DOHH2 (cell line): Measurements from ENCODE around the gene SLC38A9.

Experiments used
- H3F3A ChIP-seq: fragments of 200-600 bp; sonication (generic), shearing (Covaris generic); 2 replicates; pipeline ENCODE4 v1.6.0; 2016; ENCODE audit warnings: antibody characterized with exemption, mild to moderate bottlenecking; ENCODE audit not compliant: control insufficient read depth, insufficient read depth
- H3K27ac ChIP-seq: fragments of 200-600 bp; sonication (generic); 2 replicates; pipeline ENCODE4 v1.5.1; 2014; ENCODE audit warnings: low read depth, mild to moderate bottlenecking, low read length, moderate library complexity
- H3K27me3 ChIP-seq: fragments of 200-600 bp; sonication (generic); 2 replicates; pipeline ENCODE4 v1.6.1; 2014; ENCODE audit warnings: mild to moderate bottlenecking, low read length, mixed read lengths; ENCODE audit not compliant: control insufficient read depth
- H3K36me3 ChIP-seq: fragments of 200-600 bp; sonication (generic); 2 replicates; pipeline ENCODE4 v1.6.1; 2014; ENCODE audit warnings: mild to moderate bottlenecking, low read length, moderate library complexity, mixed read lengths; ENCODE audit not compliant: control insufficient read depth
- H3K4me1 ChIP-seq: fragments of 200-600 bp; sonication (generic); 2 replicates; pipeline ENCODE4 v1.6.1; 2014; ENCODE audit warnings: mild to moderate bottlenecking, low read length, mixed read lengths; ENCODE audit not compliant: control insufficient read depth
- H3K4me2 ChIP-seq: fragments of 200-600 bp; sonication (generic); 2 replicates; pipeline ENCODE4 v1.6.0; 2014; ENCODE audit warnings: mild to moderate bottlenecking, low read length, moderate library complexity
- H3K4me3 ChIP-seq: fragments of 200-600 bp; sonication (generic); 2 replicates; pipeline ENCODE4 v1.5.1; 2014; ENCODE audit warnings: mild to moderate bottlenecking, low read length, mixed read lengths
- H3K79me2 ChIP-seq: fragments of 200-600 bp; sonication (generic); 2 replicates; pipeline ENCODE4 v1.6.1; 2014; ENCODE audit warnings: mild to moderate bottlenecking, low read length, mixed read lengths; ENCODE audit not compliant: control insufficient read depth
- H3K9me2 ChIP-seq: fragments of 200-600 bp; sonication (generic); replicated peaks from 2 replicates; pipeline ENCODE4 v1.6.1; 2014; ENCODE audit warnings: mild to moderate bottlenecking, low read length, mixed read lengths; ENCODE audit not compliant: control insufficient read depth
- H3K9me3 ChIP-seq: fragments of 200-600 bp; sonication (generic); 2 replicates; pipeline ENCODE4 v1.6.1; 2014; ENCODE audit warnings: antibody characterized with exemption, low read length, mixed read lengths; ENCODE audit not compliant: control insufficient read depth, insufficient read depth
- H4K20me1 ChIP-seq: fragments of 200-600 bp; sonication (generic); 2 replicates; pipeline ENCODE4 v1.6.0; 2014; ENCODE audit warnings: low read depth, mild to moderate bottlenecking, antibody characterized with exemption, low read length, moderate library complexity; ENCODE audit not compliant: control insufficient read depth, insufficient read depth
- CTCF ChIP-seq: fragments of 200-600 bp; sonication (generic); IDR thresholded peaks from one replicate; pipeline ENCODE4 v1.5.1; 2014; ENCODE audit warnings: antibody characterized with exemption, mild to moderate bottlenecking, low read depth, low read length; ENCODE audit not compliant: poor library complexity, severe bottlenecking
- EZH2phosphoT487 ChIP-seq: fragments of 200-600 bp; sonication (generic); IDR thresholded peaks from 2 replicates; pipeline ENCODE4 v1.6.1; 2017; ENCODE audit warnings: borderline replicate concordance, mild to moderate bottlenecking, antibody characterized with exemption, low read length, moderate library complexity, mixed read lengths

SLC38A9 gene

GRCh38 chr5:55624841-55625588, 87.1 kb downstream of the SLC38A9 start:
- Histone ChIP-seq H3K79me2 (no peaks in the 10 kb centered on the region), H4K20me1 (no peaks in the 10 kb centered on the region), H3F3A (no peaks in the 10 kb centered on the region), H3K27me3 (no peaks in the 10 kb centered on the region), H3K27ac (no peak overlapping the region), H3K36me3 (no peaks in the 10 kb centered on the region; the same call in 1 of the 2 replicates), H3K4me3 (no peak overlapping the region), H3K9me3 (no peaks in the 10 kb centered on the region), H3K9me2 (no peaks in the 10 kb centered on the region), H3K4me2 (no peak overlapping the region), H3K4me1 (no peaks in the 10 kb centered on the region)
- TF ChIP-seq CTCF (no peak), EZH2phosphoT487 (no peak)

- no peaks in the 10 kb centered on the region for H3K79me2 ChIP-seq
- H3F3A ChIP-seq = no peaks in the 10 kb centered on the region
- no peak overlapping the region for H3K4me2 ChIP-seq
- no peaks in the 10 kb centered on the region for H3K9me2 ChIP-seq
- no peaks in the 10 kb centered on the region for H3K4me1 ChIP-seq
- no peak overlapping the region for H3K27ac ChIP-seq
- no peaks in the 10 kb centered on the region for H4K20me1 ChIP-seq
- no peak for TF ChIP-seq EZH2phosphoT487
- TF ChIP-seq CTCF = no peak
- no peak overlapping the region for H3K4me3 ChIP-seq
- H3K27me3 ChIP-seq = no peaks in the 10 kb centered on the region
- H3K36me3 ChIP-seq = no peaks in the 10 kb centered on the region; the same call in 1 of the 2 replicates
- no peaks in the 10 kb centered on the region for H3K9me3 ChIP-seq
Observed at GRCh38 chr5:55623789-55624188, 88.3 kb downstream of the SLC38A9 start.

GRCh38 chr5:55622460-55622859, 89.7 kb downstream of the SLC38A9 start:
- Histone ChIP-seq H3K27me3 (no peaks in the 10 kb centered on the region), H3K27ac (no peak overlapping the region), H3K9me2 (no peaks in the 10 kb centered on the region), H3K36me3 (no peaks in the 10 kb centered on the region; the same call in 1 of the 2 replicates), H4K20me1 (no peaks in the 10 kb centered on the region), H3K4me3 (no peak overlapping the region), H3K79me2 (no peaks in the 10 kb centered on the region), H3K4me2 (no peak overlapping the region), H3K9me3 (no peaks in the 10 kb centered on the region), H3K4me1 (no peaks in the 10 kb centered on the region), H3F3A (no peaks in the 10 kb centered on the region)
- TF ChIP-seq EZH2phosphoT487 (no peak), CTCF (no peak)
